NCI-H146 treated with DMSO at 0.1 percent for 48 hours (cell line): ENCODE data around the gene COQ9.
"Not testable (repeated sequence)": the region's sequence is repeated elsewhere in the genome, so short reads cannot be mapped to it uniquely, and the experiment has no call there.

Source experiments
- DNase-seq: peaks from one replicate; lab custom pipeline; 2025; ENCODE audit not compliant: unreplicated experiment; lab: John Stamatoyannopoulos, UW

COQ9 gene

GRCh38 chr16:57484515-57485005 is 37.3 kb downstream of the COQ9 start:
- no peak for DNase-seq

GRCh38 chr16:57485091-57485915 is 38.0 kb downstream of the COQ9 start:
- DNase-seq: no peak

GRCh38 chr16:57485916-57486857 is 38.9 kb downstream of the COQ9 start, which contains the start of gene DOK4:
TSS of gene DOK4 (minus strand) at chr16:57486493. CDS start at chr16:57479507, 6,986 bp downstream.
- peak; percentile 7 for DNase-seq

GRCh38 chr16:57486858-57487834 is 39.9 kb downstream of the COQ9 start:
- no peak for DNase-seq

- DNase-seq: no peak
These were observed 42.0 kb downstream of the COQ9 start for GRCh38 chr16:57489229-57489628.

GRCh38 chr16:57493767-57494166 is 46.5 kb downstream of the COQ9 start:
- no peak for DNase-seq

- DNase-seq: no peak
These were observed 49.8 kb downstream of the COQ9 start for GRCh38 chr16:57497121-57497520.

- no peak for DNase-seq
These were observed 50.8 kb downstream of the COQ9 start for GRCh38 chr16:57498031-57498430.

- DNase-seq: not testable (repeated sequence)
These were observed 52.7 kb downstream of the COQ9 start for GRCh38 chr16:57499941-57500340.

- DNase-seq: no peak
These were observed 53.4 kb downstream of the COQ9 start for GRCh38 chr16:57500578-57501111.

- DNase-seq: no peak
These were observed 54.2 kb downstream of the COQ9 start for GRCh38 chr16:57501492-57501891.

- DNase-seq: no peak
These were observed 54.9 kb downstream of the COQ9 start for GRCh38 chr16:57502048-57502775.

- DNase-seq: peak; percentile 51
These were observed 56.1 kb downstream of the COQ9 start for GRCh38 chr16:57503366-57503765.

GRCh38 chr16:57504001-57504400 is 56.7 kb downstream of the COQ9 start:
- DNase-seq: no peak

- DNase-seq: no peak
These were observed 57.2 kb downstream of the COQ9 start for GRCh38 chr16:57504491-57504890.

- DNase-seq: no peak
These were observed 57.9 kb downstream of the COQ9 start for GRCh38 chr16:57505169-57505568.

- no peak for DNase-seq
These were observed 60.1 kb downstream of the COQ9 start for GRCh38 chr16:57507136-57508034.

GRCh38 chr16:57508035-57508425 is 60.8 kb downstream of the COQ9 start:
- no peak for DNase-seq
